Ectodermal cell (in vitro differentiated cells): ENCODE data around the gene SHB.

Source experiments
- H3K27ac ChIP-seq: 2 replicates; pipeline ENCODE4 v1.7.0; 2013; ENCODE audit warnings: mild to moderate bottlenecking, low read depth, low read length; ENCODE audit not compliant: insufficient read depth, poor library complexity, severe bottlenecking
- H3K27me3 ChIP-seq: 2 replicates; pipeline ENCODE4 v1.7.0; 2013; ENCODE audit warnings: mild to moderate bottlenecking, low read length; ENCODE audit not compliant: insufficient read depth, control insufficient read depth, poor library complexity, severe bottlenecking
- H3K36me3 ChIP-seq: one replicate; pipeline ENCODE4 v1.7.0; 2013; ENCODE audit warnings: low read length; ENCODE audit not compliant: control insufficient read depth, insufficient read depth
- H3K4me1 ChIP-seq: one replicate; pipeline ENCODE4 v1.7.0; 2013; ENCODE audit warnings: low read length; ENCODE audit not compliant: control insufficient read depth, insufficient read depth
- H3K4me3 ChIP-seq: 2 replicates; pipeline ENCODE4 v1.7.0; 2013; ENCODE audit warnings: low read depth, low read length, control low read depth; ENCODE audit not compliant: insufficient read depth
- H3K9me3 ChIP-seq: 2 replicates; pipeline ENCODE4 v1.7.0; 2013; ENCODE audit warnings: mild to moderate bottlenecking, low read length, moderate library complexity; ENCODE audit not compliant: control insufficient read depth
- WGBS, 2 experiments: methylation state at CpG; one replicate each; pipeline ENCODE4 v1.1.7; 2013; ENCODE audit warnings: missing lambda C conversion rate in 2 of 2; 5-methylcytosine and 5-hydroxymethylcytosine counted together

Gene SHB

GRCh38 chr9:38041564-38042243 is 27.3 kb downstream of the SHB start:
- WGBS, 2 experiments, result 88 to 89% methylated on average over 21 of the region's 21 CpGs
- Histone ChIP-seq H3K27me3 (no peaks in the 10 kb centered on the region), H3K4me1 (peaks cover 31% of the 10 kb centered on the region), H3K27ac (no peak overlapping the region), H3K9me3 (no peaks in the 10 kb centered on the region), H3K4me3 (no peak overlapping the region), H3K36me3 (no peaks in the 10 kb centered on the region)

- Histone ChIP-seq H3K4me3 (no peak overlapping the region), H3K27ac (no peak overlapping the region), H3K4me1 (peaks cover 31% of the 10 kb centered on the region), H3K9me3 (no peaks in the 10 kb centered on the region), H3K36me3 (no peaks in the 10 kb centered on the region), H3K27me3 (no peaks in the 10 kb centered on the region)
- WGBS, 2 experiments, result 88 to 90% methylated on average over 21 of the region's 21 CpGs
Observed at GRCh38 chr9:38039907-38040682, 28.9 kb downstream of the SHB start.

- H3K9me3 ChIP-seq, result no peaks in the 10 kb centered on the region
- H3K4me1 ChIP-seq, result peaks cover 31% of the 10 kb centered on the region
- WGBS, 2 experiments, result 76 to 77% methylated on average over 16 of the region's 16 CpGs
- no peak overlapping the region for H3K4me3 ChIP-seq
- H3K27me3 ChIP-seq, result no peaks in the 10 kb centered on the region
- no peaks in the 10 kb centered on the region for H3K36me3 ChIP-seq
- no peak overlapping the region for H3K27ac ChIP-seq
Observed at GRCh38 chr9:38039090-38039906, 29.7 kb downstream of the SHB start.

GRCh38 chr9:38038307-38039089 is 30.5 kb downstream of the SHB start:
- H3K9me3 ChIP-seq, result no peaks in the 10 kb centered on the region
- 76 to 78% methylated on average over 15 of the region's 15 CpGs for WGBS, 2 experiments
- H3K27me3 ChIP-seq, result no peaks in the 10 kb centered on the region
- H3K4me3 ChIP-seq, result no peak overlapping the region
- peaks cover 31% of the 10 kb centered on the region for H3K4me1 ChIP-seq
- H3K27ac ChIP-seq, result no peak overlapping the region
- no peaks in the 10 kb centered on the region for H3K36me3 ChIP-seq

- no peaks in the 10 kb centered on the region for H3K9me3 ChIP-seq
- 93 to 95% methylated on average over 5 of the region's 5 CpGs for WGBS, 2 experiments
- H3K36me3 ChIP-seq, result no peaks in the 10 kb centered on the region
- H3K4me3 ChIP-seq, result no peak overlapping the region
- peaks cover 31% of the 10 kb centered on the region for H3K4me1 ChIP-seq
- no peak overlapping the region for H3K27ac ChIP-seq
- H3K27me3 ChIP-seq, result no peaks in the 10 kb centered on the region
Observed at GRCh38 chr9:38037981-38038306, 31.1 kb downstream of the SHB start.

GRCh38 chr9:38036359-38037084 is 32.5 kb downstream of the SHB start:
- Histone ChIP-seq H3K27me3 (no peaks in the 10 kb centered on the region), H3K4me1 (peaks cover 31% of the 10 kb centered on the region), H3K9me3 (no peaks in the 10 kb centered on the region), H3K27ac (no peak overlapping the region), H3K36me3 (no peaks in the 10 kb centered on the region), H3K4me3 (no peak overlapping the region)
- WGBS, 2 experiments, result 84 to 87% methylated on average over 12 of the region's 12 CpGs

GRCh38 chr9:38035873-38036272 is 33.2 kb downstream of the SHB start:
- Histone ChIP-seq H3K4me1 (peaks cover 31% of the 10 kb centered on the region), H3K27ac (no peak overlapping the region), H3K9me3 (no peaks in the 10 kb centered on the region), H3K27me3 (no peaks in the 10 kb centered on the region), H3K36me3 (no peaks in the 10 kb centered on the region), H3K4me3 (no peak overlapping the region)
- 92 to 93% methylated on average over 8 of the region's 8 CpGs for WGBS, 2 experiments

GRCh38 chr9:38033941-38034340 is 35.1 kb downstream of the SHB start:
- peaks cover 21% of the 10 kb centered on the region for H3K4me1 ChIP-seq
- H3K9me3 ChIP-seq, result no peaks in the 10 kb centered on the region
- no peaks in the 10 kb centered on the region for H3K36me3 ChIP-seq
- H3K27me3 ChIP-seq, result no peaks in the 10 kb centered on the region
- H3K27ac ChIP-seq, result no peak overlapping the region
- WGBS, 2 experiments, result 94 to 95% methylated on average over 8 of the region's 8 CpGs
- no peak overlapping the region for H3K4me3 ChIP-seq

- H3K4me3 ChIP-seq, result no peak overlapping the region
- 91 to 93% methylated on average over 13 of the region's 13 CpGs for WGBS, 2 experiments
- no peaks in the 10 kb centered on the region for H3K27me3 ChIP-seq
- H3K36me3 ChIP-seq, result no peaks in the 10 kb centered on the region
- no peaks in the 10 kb centered on the region for H3K9me3 ChIP-seq
- no peak overlapping the region for H3K27ac ChIP-seq
- peaks cover 7% of the 10 kb centered on the region for H3K4me1 ChIP-seq
Observed at GRCh38 chr9:38032266-38033110, 36.5 kb downstream of the SHB start.
